GM18861 (cell line): Measurements from ENCODE around the gene CIDEC.

Source experiments
- ATAC-seq: cut with Tn5 transposase; IDR thresholded peaks from one replicate; pipeline ENCODE4 v1.9.1; 2021; ENCODE audit not compliant: unreplicated experiment

Gene CIDEC, protein sequence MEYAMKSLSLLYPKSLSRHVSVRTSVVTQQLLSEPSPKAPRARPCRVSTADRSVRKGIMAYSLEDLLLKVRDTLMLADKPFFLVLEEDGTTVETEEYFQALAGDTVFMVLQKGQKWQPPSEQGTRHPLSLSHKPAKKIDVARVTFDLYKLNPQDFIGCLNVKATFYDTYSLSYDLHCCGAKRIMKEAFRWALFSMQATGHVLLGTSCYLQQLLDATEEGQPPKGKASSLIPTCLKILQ

GRCh38 chr3:9879830-9880549, at the start of gene CIDEC:
CIDEC (minus strand) TSS chr3:9880253; CDS start chr3:9878486, 1,767 bp downstream.
- ATAC-seq = no peak

GRCh38 chr3:9928158-9928557, 48.1 kb upstream of the CIDEC start:
- ATAC-seq = no peak

DNA sequence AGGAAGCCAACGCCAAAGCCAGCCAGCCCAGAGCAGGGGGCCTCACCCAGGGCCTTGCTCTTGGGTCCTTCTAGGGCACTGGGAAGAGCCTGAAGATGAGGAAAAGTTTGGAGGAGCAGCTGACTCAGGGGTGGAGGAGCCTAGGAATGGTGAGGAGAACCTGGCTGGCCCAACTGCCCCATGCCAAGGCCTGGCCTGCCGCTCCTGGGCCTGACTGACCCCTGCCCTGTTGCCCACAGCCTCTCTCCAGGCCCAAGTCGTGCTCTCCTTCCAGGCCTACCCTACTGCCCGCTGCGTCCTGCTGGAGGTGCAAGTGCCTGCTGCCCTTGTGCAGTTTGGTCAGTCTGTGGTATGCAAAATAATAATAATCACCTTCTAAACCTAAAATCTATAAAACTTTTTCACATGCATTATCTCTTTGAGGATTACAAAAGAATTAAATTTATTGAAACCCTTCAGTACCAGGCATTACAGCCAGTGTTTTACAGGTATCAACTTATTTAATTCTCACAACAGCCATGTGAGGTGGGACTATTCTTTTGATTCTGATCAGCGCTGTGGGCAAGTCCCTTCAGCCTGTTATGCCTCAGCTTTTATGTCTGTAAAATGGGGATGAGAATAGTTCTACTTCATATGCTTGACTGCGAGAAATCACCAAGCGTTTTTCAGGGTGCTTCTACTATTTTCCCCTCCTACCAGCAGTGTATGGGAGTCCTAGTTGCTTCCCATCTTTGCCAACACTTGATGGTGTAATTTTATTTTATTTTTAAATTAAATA, 38.4 kb upstream of the CIDEC start:
- no peak for ATAC-seq

GRCh38 chr3:9917820-9918219, 37.8 kb upstream of the CIDEC start:
- no peak for ATAC-seq

- ATAC-seq = no peak
Measured at GRCh38 chr3:9916734-9917680, 37.0 kb upstream of the CIDEC start, which contains the start of gene IL17RC. IL17RC (plus strand) TSS chr3:9917098; CDS start chr3:9917316, 218 bp downstream.

- no peak for ATAC-seq
Measured at GRCh38 chr3:9916346-9916733, 36.3 kb upstream of the CIDEC start.

GRCh38 chr3:9915254-9916141, 35.4 kb upstream of the CIDEC start:
- no peak for ATAC-seq

DNA sequence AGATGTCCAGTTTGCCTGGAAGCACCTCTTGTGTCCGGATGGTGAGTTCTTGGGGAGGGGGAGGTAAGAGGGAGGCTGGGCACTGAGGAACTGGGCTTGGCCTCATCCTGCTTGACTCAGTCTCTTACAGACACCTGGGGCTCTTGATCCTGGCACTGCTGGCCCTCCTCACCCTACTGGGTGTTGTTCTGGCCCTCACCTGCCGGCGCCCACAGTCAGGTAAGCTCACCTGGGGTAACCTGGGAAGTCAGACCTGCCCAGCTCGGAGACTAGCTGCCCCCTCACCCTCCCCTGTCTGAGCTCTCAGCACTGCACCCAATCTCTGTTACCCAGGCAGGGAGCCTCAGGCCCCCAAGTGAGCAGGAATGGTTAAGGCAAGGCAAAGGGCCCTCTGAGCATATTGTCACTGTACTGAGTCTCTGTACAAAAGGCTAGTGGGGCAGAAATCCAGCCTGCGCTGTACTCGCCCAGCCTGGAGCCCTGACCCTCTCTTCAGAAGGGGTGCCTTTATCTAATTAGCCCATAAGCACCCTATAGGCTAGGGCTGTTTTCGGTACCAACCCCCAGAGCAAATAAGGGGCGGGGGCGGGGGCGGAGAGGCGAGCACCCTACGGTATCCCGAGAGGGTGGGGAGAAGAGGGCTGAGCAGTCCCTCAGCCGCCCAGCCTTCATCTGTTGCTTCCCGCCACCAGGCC, 34.7 kb upstream of the CIDEC start:
- no peak for ATAC-seq

DNA sequence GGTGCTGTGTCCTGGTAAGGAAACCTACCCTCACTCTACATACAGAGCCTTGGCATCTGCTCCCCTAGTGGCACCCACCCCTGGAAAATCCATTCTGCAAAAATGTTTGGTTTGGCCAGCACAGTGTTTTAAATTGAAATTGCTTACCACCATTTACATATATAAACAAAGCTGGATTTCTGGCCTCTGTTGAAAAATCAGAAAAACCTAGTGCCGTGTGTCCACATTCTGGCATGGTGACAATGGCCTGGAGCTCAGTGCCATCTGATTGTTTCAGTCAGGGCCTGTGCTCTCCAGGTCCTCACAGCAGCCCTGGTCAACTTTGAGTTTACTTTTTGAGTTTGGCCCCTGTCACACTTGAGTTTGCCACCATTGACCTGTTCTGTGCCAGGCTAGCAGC, 34.0 kb upstream of the CIDEC start:
- ATAC-seq = no peak

GRCh38 chr3:9913601-9914000, 33.5 kb upstream of the CIDEC start:
- no peak for ATAC-seq

DNA sequence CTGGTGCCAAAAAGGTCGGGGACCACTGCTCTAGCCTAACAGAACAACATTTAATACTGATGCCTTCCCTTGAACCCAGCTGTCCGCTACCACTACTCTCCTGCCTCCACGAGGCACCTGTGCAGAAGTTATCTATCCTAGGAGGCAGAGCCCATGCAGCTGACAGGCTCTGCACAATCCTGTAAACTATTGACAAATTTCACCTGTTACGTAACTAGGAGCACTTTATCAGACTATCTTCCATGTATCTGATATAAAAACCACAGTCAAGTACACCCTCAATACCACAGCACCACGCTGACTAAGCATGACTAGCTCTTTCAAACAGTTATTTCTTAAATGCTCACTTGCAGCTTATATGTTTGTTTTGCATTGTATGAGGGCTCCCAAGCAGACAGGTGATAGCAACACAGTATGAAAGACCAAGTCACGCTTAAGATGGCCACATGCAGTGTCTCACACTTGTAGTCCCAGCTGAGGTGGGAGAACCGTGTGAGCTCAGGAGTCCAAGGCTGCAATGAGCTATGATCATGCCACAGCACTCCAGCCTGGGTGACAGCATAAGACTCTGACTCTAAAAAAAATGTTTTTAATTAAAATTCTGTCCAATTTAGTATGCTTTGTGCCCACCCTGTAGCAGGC, 32.4 kb upstream of the CIDEC start:
- ATAC-seq = no peak

DNA sequence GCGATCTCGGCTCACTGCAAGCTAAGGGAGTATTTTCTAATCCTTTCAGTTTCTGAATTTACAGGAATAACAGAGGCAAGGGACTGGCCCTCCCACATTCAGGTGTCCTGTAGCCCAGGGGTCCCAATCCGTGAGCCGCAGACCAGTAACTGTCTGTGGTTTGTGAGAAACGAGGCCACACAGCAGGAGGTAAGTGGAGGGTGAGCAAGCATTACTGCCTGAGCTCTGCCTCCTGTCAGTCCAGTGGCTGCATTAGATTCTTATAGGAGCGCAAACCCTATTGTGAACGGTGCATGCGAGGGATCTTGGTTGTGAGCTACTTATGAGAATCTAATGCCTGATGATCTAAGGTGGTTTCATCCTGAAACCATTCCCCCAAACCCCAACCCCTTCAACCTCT, 31.8 kb upstream of the CIDEC start:
- no peak for ATAC-seq

- ATAC-seq = no peak
Measured at GRCh38 chr3:9909221-9910013, 29.4 kb upstream of the CIDEC start.

- no peak for ATAC-seq
Measured at GRCh38 chr3:9908286-9908685, 28.2 kb upstream of the CIDEC start.

DNA sequence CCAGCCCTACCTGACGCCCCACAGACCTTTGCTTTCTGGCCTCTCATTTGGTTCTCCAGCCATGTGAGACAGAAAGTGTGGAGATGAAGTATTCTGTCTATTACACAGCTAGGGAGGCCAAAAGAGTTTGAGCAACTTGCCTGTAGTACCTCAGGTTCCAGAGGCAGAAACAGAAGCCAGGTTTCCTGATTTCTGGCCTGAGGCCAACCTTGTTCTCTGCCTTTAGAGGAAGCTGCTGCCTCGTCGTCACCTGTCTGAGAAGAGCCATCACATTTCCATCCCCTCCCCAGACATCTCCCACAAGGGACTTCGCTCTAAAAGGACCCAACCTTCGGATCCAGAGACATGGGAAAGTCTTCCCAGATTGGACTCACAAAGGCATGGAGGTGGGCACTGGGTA, 26.4 kb upstream of the CIDEC start:
- no peak for ATAC-seq

DNA sequence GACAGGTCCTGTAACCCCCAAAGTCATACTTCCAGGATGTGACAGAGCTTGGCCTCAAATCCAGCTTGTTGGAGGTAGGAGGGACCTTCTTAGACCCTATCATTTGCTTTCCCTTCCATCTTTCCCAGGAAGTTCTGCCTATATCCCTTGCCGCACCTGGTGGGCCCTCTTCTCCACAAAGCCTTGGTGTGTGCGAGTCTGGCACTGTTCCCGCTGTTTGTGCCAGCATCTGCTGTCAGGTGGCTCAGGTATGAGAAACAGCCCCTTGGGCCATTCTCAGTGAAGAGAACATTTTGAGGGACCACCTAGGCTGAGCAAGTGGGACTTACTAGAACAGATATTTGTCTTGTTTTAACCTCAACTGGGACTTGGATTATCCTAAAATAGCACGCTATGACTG, 23.9 kb upstream of the CIDEC start:
- no peak for ATAC-seq

DNA sequence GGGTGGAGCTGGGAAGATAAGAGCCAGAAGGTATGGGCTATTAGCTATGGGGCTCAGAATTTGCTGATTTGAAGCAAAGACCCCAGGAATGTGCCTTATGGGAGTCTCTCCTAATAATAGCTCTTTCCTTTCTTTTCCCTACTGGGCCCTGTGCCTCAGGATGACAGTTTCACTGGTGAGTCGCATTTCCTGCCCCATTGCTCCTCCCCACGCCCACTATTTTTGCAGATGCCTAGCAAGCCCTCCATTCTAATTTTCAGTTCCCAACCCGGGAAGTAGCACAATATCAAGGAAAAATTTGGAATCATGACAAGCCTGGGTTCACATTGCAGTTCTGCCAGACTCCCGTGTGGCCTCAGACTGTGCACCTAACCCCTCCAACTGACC, 23.2 kb upstream of the CIDEC start:
- ATAC-seq = no peak
